Hematopoietic multipotent progenitor cell (in vitro differentiated cells): ENCODE measurements around the gene PPP2R5A. TPM values are rescaled to one million over a fixed set of nuclear protein-coding genes. Genes with fewer than 3 reads are reported as not detected.

Experiments used
- DNase-seq, 3 donors: peaks; one replicate each; pipeline ENCODE4 v3.0.0-alpha.2; 2011 to 2015; ENCODE audit warnings: low read depth in 2 of 3, low spot score in 2 of 3
- small RNA-seq: library from RNA; depleted of rRNA; stranded (forward); fragments of <200 nt; gene quantifications from one replicate; pipeline ENCODE3, GENCODE V24; 2012
- total RNA-seq: library from RNA; depleted of rRNA; stranded (reverse); fragments of >200 nt; gene quantifications from one replicate; pipeline ENCODE4 v1.2.3, GENCODE V29; 2012

Gene PPP2R5A
- total RNA-seq, 1 donor, result 21.8 TPM

DNA sequence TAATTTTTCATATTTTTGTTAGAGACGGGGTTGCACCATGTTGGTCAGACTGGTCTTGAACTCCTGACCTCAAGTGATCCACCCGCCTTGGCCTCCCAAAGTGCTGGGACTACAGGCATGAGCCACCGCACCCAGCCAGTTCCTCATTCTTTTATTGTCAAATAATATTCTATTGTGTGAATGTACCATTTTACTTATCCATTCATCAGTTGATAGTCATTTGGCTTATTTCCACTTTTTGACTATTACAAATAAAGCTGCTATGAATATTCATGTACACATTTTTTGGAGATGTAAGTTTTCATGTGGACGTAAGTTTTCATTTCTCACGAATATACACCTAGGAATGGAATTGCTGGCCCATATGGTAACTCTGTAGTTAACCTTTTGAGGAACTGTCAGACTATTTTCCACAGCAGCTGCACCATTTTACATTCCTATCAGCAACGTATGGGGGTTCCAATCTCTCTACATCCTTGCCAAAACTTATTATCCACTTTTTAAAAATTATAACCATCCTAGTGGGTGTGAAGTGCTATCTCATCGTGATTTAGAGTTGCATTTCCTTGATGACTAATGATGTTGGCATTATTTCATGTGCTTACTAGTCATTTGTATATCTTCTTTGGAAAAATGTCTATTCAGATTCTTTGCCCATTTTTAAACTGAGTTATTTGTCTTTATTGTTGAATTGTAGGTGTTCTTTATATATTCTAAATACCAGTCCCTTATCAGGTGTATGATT is 116.8 kb downstream of the PPP2R5A start:
- DNase-seq, result no peak

- DNase-seq, result no peak
Observed at GRCh38 chr1:212402666-212403321, 117.6 kb downstream of the PPP2R5A start.

DNA sequence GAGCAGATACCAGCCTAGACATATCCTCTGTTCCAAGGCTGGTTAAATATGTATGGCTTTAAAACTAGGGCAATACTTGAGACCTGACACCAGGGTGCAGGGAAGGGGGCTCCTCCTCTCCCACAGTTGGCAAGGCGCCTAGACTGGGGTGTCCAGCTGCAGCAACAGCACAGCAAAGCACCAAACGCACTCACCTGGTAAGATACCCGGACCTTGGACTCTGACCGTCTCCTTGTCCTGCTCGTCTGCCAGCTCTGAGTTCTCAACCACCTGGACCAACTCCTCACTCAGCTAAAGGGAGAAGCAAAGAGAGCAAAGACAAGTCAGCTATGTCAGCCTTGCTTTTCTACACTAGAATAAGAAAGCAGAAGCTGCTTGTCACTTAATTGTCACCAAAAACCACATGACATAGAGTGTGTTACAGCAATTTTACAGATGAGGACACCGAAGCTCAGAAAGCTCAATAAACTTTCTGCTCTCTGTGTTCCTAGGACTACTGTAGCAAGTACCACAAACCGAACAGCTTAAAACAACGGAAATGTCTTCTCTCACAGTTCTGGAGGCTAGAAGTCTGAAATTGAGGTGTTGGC is 125.1 kb downstream of the PPP2R5A start:
- no peak for DNase-seq

Small RNA genes within 50 kb of the gene (small RNA-seq; reads per million reads assigned to genes)
- 0.27 reads per million for gene SNORA16B

Other genes with a start within 250 kb of the PPP2R5A start
- gene INTS7, start 249.9 kb upstream of the PPP2R5A start, total RNA-seq, result 21.3 TPM
- gene DTL, start 249.7 kb upstream of the PPP2R5A start, total RNA-seq, result 7.3 TPM
- gene PACC1, start 129.5 kb downstream of the PPP2R5A start, total RNA-seq, result 55.7 TPM
- 38.0 TPM for gene NENF, start 147.5 kb downstream of the PPP2R5A start, total RNA-seq